Spleen (tissue), 11 donors: ENCODE data around the gene PPP1R26. TPM values are rescaled to one million over a fixed set of nuclear protein-coding genes. Genes with fewer than 3 reads are reported as not detected.
A peak's percentile ranks its signal among the peaks of the same experiment; 100 is the strongest.

ENCODE experiments used
- DNase-seq: peaks from one replicate; pipeline ENCODE4 v3.0.0-alpha.2; 2020
- H3K27ac ChIP-seq, 8 donors: fragments of 200-600 bp; sonication (generic) in 7 of 8; 1 replicate in 4 of 8; 2 replicates in 4 of 8; pipeline versions ENCODE4 v1.5.0 to v1.8.0; 2016 to 2021; ENCODE audit warnings: inconsistent platforms in 4 of 8, mild to moderate bottlenecking in 4 of 8, moderate library complexity in 1 of 8
- H3K27me3 ChIP-seq, 7 donors: fragments of 200-600 bp; sonication (generic) in 6 of 7; replicated peaks in 1 of 7; 1 replicate in 4 of 7; 2 replicates in 3 of 7; pipeline versions ENCODE4 v1.5.0 to v1.8.0; 2016 to 2021; ENCODE audit warnings: inconsistent platforms in 3 of 7, mild to moderate bottlenecking in 1 of 7
- H3K36me3 ChIP-seq, 6 donors: fragments of 200-600 bp; sonication (generic) in 5 of 6; 1 replicate in 4 of 6; 2 replicates in 2 of 6; pipeline versions ENCODE4 v1.5.0 to v1.8.0; 2016 to 2021; ENCODE audit warnings: inconsistent platforms in 2 of 6
- H3K4me1 ChIP-seq, 6 donors: fragments of 200-600 bp; sonication (generic) in 5 of 6; 1 replicate in 3 of 6; 2 replicates in 3 of 6; pipeline versions ENCODE4 v1.5.0 to v1.8.0; 2016 to 2021; ENCODE audit warnings: inconsistent platforms in 3 of 6
- H3K4me3 ChIP-seq, 8 donors: fragments of 200-600 bp; sonication (generic) in 7 of 8; 1 replicate in 4 of 8; 2 replicates in 4 of 8; pipeline versions ENCODE4 v1.5.0 to v1.8.0; 2016 to 2021; ENCODE audit warnings: inconsistent platforms in 4 of 8, mild to moderate bottlenecking in 4 of 8, moderate library complexity in 2 of 8
- H3K9me3 ChIP-seq, 8 donors: fragments of 200-600 bp; sonication (generic) in 7 of 8; 1 replicate in 4 of 8; 2 replicates in 4 of 8; pipeline versions ENCODE4 v1.5.0 to v1.8.0; 2016 to 2021; ENCODE audit warnings: inconsistent platforms in 4 of 8
- CTCF ChIP-seq, 11 experiments: fragments of 200-600 bp in 7 of 11; fragments of 450-650 bp in 4 of 11; sonication (generic) in 4 of 11; IDR thresholded peaks in 8 of 11; conservative IDR thresholded peaks in 3 of 11; 1 replicate in 7 of 11; 2 replicates in 4 of 11; pipeline versions ENCODE4 v1.4.0 to v1.8.0; 2016 to 2021; ENCODE audit warnings: antibody characterized with exemption in 11 of 11, inconsistent platforms in 4 of 11, mild to moderate bottlenecking in 1 of 11
- POLR2A ChIP-seq, 3 donors: fragments of 450-650 bp; IDR thresholded peaks; one replicate each; pipeline ENCODE4 v1.5.1; 2017; ENCODE audit warnings: antibody characterized with exemption in 3 of 3, mild to moderate bottlenecking in 1 of 3
- POLR2AphosphoS5 ChIP-seq, 3 donors: sonication (generic); formaldehyde crosslinking; IDR thresholded peaks; one replicate each; pipeline ENCODE4 v1.5.1; 2017; ENCODE audit warnings: antibody characterized with exemption in 3 of 3
- WGBS, 5 donors: extraction: QIAGEN DNeasy Blood & Tissue Kit in 3 of 5; methylation state at CpG; one replicate each; pipeline versions ENCODE4 v1.1.5 to v1.1.7; 2013 to 2018; 5-methylcytosine and 5-hydroxymethylcytosine counted together
- intact Hi-C: fragments of 100-400 bp; cut with DNase I; formaldehyde crosslinking; loops from one replicate; pipeline ENCODE4 v1.15.0; 2023; ENCODE audit warnings: low total_unique reads
- polyA plus RNA-seq, 3 donors: library from polyadenylated mRNA; stranded (reverse); fragments of 200-250 nt; gene quantifications; one replicate each; pipeline ENCODE4 v1.2.1, GENCODE V29; 2013
- total RNA-seq, 7 donors: library from RNA; depleted of rRNA in 3 of 7; stranded (reverse); fragments of >200 nt in 3 of 7; fragmentation: NEBNext Ultra II Directional in 4 of 7; extraction: Animal tissue kit (Norgen Biotek cat#: 25700) in 4 of 7; gene quantifications; one replicate each; pipeline versions ENCODE4 v1.1.0 to v1.2.1, GENCODE V29; 2016 to 2021
- donor health status: healthy with polysubstance abuse.
- donor health status: DM: no; HTN: no; CAD: no; lungs with moderate emphysema.
- donor health status: DM: no; HTN: no; CAD: no.
- donor health status: Bipolar disorder and iron deficiency.
- donor health status: healthy.
- donor health status: DM: no; HTN: no; CAD: no.
- donor health status: DM: yes; HTN: yes; CAD: no.

The PPP1R26 gene
- total and polyA plus RNA-seq, 10 donors = 1.8 to 18.7 (median 9.3) TPM

DNA sequence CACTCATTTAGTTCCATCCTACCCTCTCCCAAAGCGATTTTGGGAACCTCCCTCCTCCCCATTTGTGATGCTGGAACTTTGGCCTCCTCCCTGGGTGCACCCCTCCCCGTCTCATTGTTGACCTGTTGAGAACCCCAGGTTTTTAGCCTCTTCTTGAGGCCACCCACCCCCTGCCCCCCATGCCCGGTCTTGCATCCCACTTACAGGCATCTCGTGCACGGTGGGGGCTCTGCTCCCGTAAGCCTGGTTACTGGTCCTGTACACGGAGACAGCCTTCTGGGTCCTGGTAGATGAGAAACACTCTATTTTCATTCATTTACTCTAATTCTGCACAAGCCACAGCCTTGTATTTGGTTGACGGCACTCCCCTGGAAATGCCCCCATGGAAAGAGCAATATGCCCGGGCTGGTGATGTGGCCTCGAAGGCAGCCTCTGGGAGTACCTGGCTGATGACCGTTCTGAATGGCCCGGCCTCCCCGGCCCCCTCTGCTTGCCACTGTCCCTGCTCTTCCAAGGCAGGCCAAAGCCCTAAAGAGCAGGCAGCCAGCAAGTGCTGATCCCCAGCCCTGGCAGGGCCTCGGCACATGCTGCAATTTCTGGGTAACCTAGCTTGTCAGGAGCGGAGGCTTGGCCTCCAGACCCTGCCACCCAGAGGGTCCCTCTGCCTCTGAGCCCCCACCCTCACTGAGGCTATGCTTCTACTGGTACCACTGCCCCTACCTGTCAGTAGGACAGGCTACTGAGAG, 19.0 kb downstream of the PPP1R26 start:
- Histone ChIP-seq H3K4me3 (no peak overlapping the region), H3K4me1 (peaks cover 16 to 47% (median 35%) of the 10 kb centered on the region in 6 donors), H3K27me3 (no peaks in the 10 kb centered on the region), H3K9me3 (no peaks in the 10 kb centered on the region), H3K27ac (no peak overlapping the region), H3K36me3 (peaks cover 0 to 19% (median 11%) of the 10 kb centered on the region in 6 donors)
- intact Hi-C loops = no loop called here
- WGBS, 5 donors = 87 to 92% (median 88%) methylated on average over 13 to 15 of the region's 15 CpGs
- TF ChIP-seq CTCF (IDR thresholded peaks at IDR 0.05 in 8 of 11, conservative IDR thresholded peaks at IDR 0.05 in 3 of 11) = no peak
- TF ChIP-seq POLR2AphosphoS5 (IDR thresholded peaks at IDR 0.05) = no peak
- no peak for TF ChIP-seq POLR2A (IDR thresholded peaks at IDR 0.05)
- peak; percentile 73 for DNase-seq

DNA sequence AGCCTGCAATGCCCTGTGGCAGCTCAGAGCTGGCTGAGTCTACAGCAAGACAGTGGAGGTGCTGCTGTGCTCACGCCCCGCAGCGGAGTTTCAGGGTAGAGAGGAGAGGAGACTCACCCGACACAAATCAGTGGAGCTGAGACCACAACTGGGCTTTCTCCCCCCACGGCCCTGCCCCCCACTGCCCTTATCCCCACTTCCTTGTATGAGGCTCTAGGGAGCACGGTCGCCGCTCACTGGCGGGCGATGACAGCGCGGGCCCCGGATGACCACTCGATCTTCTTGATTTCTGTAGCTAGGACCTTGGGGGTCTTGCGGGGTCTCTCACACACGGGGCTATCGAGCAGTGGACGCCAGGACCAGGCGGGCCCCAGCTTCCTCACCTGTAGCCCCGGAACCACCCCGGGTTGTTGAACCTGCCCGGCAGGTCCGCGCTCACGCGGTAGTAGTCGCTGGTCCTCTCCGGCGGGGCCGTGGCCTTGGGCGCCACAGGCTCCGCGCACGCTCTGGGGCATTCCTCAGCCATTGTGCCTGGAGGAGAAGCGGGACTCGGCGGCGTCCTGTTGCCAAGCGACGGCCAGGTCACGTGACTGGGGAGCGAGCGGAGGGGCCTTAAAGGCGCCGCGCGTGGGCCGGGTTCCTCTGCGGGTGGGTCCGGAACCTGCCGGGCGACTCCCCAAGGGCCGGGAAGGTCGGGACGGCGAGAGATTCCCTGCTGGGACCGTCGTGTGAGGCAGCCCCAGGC, 19.9 kb downstream of the PPP1R26 start:
- H3K4me3 ChIP-seq = peak overlapping the region; percentile 78 to 100 (median 94)
- DNase-seq = peak; percentile 98
- TF ChIP-seq CTCF (IDR thresholded peaks at IDR 0.05 in 8 of 11, conservative IDR thresholded peaks at IDR 0.05 in 3 of 11) (no peak), POLR2AphosphoS5 (IDR thresholded peaks at IDR 0.05) (peak in 2 of 3 donors; percentile 58 to 67)
- H3K27ac ChIP-seq = peak overlapping the region; percentile 3 to 91 (median 77)
- peaks cover 16 to 55% (median 37%) of the 10 kb centered on the region in 6 donors for H3K4me1 ChIP-seq
- WGBS, 5 donors = 0 to 1% (median 1%) methylated on average over 16 to 58 of the region's 58 CpGs
- intact Hi-C loops = no loop called here
- H3K9me3 ChIP-seq = no peaks in the 10 kb centered on the region
- peaks cover 0 to 29% (median 21%) of the 10 kb centered on the region in 6 donors for H3K36me3 ChIP-seq
- H3K27me3 ChIP-seq = no peaks in the 10 kb centered on the region

GRCh38 chr9:135500071-135500524, 20.5 kb downstream of the PPP1R26 start:
- Histone ChIP-seq H3K4me3 (peak overlapping the region; percentile 78 to 100 (median 94)), H3K4me1 (peaks cover 16 to 61% (median 40%) of the 10 kb centered on the region in 6 donors), H3K9me3 (no peaks in the 10 kb centered on the region), H3K36me3 (peaks cover 0 to 35% (median 26%) of the 10 kb centered on the region in 6 donors), H3K27me3 (no peaks in the 10 kb centered on the region), H3K27ac (peak overlapping the region; percentile 3 to 91 (median 77))
- intact Hi-C loops = no loop called here
- no peak for DNase-seq
- WGBS, 5 donors = 0 to 1% (median 0%) methylated on average over 1 to 29 of the region's 29 CpGs
- no peak for TF ChIP-seq POLR2AphosphoS5 (IDR thresholded peaks at IDR 0.05)
- TF ChIP-seq POLR2A (IDR thresholded peaks at IDR 0.05) = no peak
- no peak for TF ChIP-seq CTCF (IDR thresholded peaks at IDR 0.05 in 8 of 11, conservative IDR thresholded peaks at IDR 0.05 in 3 of 11)
